SU-DHL-6 (cell line): Measurements from ENCODE around the gene TMEM170B.

Experiments
- CTCF ChIP-seq: fragments of 200-600 bp; sonication (generic); IDR thresholded peaks from one replicate; pipeline ENCODE4 v1.5.1; 2017; ENCODE audit warnings: antibody characterized with exemption, mild to moderate bottlenecking, low read length, moderate library complexity; ENCODE audit not compliant: insufficient read depth, poor library complexity, severe bottlenecking
- EZH2phosphoT487 ChIP-seq: fragments of 200-600 bp; sonication (generic), shearing (Covaris generic); conservative IDR thresholded peaks from 2 replicates; pipeline ENCODE4 v1.6.1; 2018; ENCODE audit warnings: mild to moderate bottlenecking, antibody characterized with exemption, low read length, moderate library complexity, mixed read lengths

- TF ChIP-seq CTCF (no peak), EZH2phosphoT487 (no peak)
Measured at GRCh38 chr6:11556309-11556708, 18.8 kb downstream of the TMEM170B start.
